ENCODE measurements around the gene MATN1.

Gene MATN1

GRCh38 chr1:30763651-30764248, 40.4 kb upstream of the MATN1 start:
- H3K4me1 ChIP-seq (ENCODE audit: control insufficient read depth, insufficient read depth, low read length): peaks cover 37% of the 10 kb centered on the region
- no peak overlapping the region for H3K27ac ChIP-seq (ENCODE audit: low read depth, low read length)
- no peaks in the 10 kb centered on the region for H3K36me3 ChIP-seq (ENCODE audit: control insufficient read depth, insufficient read depth, low read length)
- no peak overlapping the region for H3K9ac ChIP-seq (ENCODE audit: low read length)
- no peak overlapping the region for H3K4me3 ChIP-seq (ENCODE audit: low read depth, low read length)
- H3K9me3 ChIP-seq (ENCODE audit: control insufficient read depth, insufficient read depth, low read depth, low read length): peaks cover 6% of the 10 kb centered on the region
- H3K27me3 ChIP-seq (ENCODE audit: control insufficient read depth, insufficient read depth, low read length): no peaks in the 10 kb centered on the region

- no peak overlapping the region for H3K27ac ChIP-seq (ENCODE audit: low read depth, low read length)
- H3K4me1 ChIP-seq (ENCODE audit: control insufficient read depth, insufficient read depth, low read length): peaks cover 37% of the 10 kb centered on the region
Observed at GRCh38 chr1:30762930-30763650, 39.7 kb upstream of the MATN1 start.

DNA sequence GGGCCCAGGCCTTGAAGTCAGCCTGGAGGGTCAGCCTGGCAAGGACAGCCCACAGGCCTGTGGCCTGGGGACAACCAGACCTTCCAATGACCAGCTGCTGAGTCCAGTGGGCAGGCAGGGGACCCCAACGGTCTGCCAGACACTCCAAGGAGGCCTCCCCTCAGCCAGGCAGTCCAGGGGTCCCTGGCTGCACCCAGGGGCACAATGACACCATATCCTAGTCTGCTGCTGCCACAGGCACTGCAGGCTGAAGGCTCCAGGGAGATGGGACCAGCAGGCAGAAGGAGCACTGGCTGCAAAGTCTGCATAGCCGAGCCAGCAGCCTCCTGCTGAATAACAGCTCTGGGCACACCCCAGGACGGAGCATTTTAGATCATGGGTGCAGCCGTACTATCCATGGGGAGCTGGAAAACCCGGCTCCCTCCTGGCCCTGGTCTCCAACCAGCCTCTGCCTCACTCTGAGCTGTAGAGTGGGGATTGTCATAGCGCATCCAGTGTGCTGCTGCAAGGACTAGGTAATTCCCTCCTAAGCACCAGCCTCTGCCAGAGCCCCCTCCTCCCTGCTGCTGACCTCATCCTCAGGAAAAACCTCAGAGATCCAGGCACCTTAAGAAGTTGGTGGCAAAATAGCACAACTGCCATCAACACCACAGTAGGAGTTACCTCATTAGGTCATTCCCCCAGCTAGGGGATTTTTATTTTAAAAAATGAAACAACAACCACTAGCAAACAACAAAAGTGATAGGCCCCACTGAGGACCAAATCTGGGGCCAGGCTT, 39.0 kb upstream of the MATN1 start:
- Histone ChIP-seq H3K27ac (ENCODE audit: low read depth, low read length) (no peak overlapping the region), H3K36me3 (ENCODE audit: control insufficient read depth, insufficient read depth, low read length) (no peaks in the 10 kb centered on the region), H3K4me3 (ENCODE audit: low read depth, low read length) (no peak overlapping the region), H3K27me3 (ENCODE audit: control insufficient read depth, insufficient read depth, low read length) (no peaks in the 10 kb centered on the region), H3K4me1 (ENCODE audit: control insufficient read depth, insufficient read depth, low read length) (peaks cover 37% of the 10 kb centered on the region), H3K9me3 (ENCODE audit: control insufficient read depth, insufficient read depth, low read depth, low read length) (peaks cover 6% of the 10 kb centered on the region), H3K9ac (ENCODE audit: low read length) (no peak overlapping the region)

More at GRCh38 chr1:30762930-30763650, 39.7 kb upstream of the MATN1 start:
- Histone ChIP-seq H3K9ac (ENCODE audit: low read length) (no peak overlapping the region), H3K27me3 (ENCODE audit: control insufficient read depth, insufficient read depth, low read length) (no peaks in the 10 kb centered on the region), H3K9me3 (ENCODE audit: control insufficient read depth, insufficient read depth, low read depth, low read length) (peaks cover 6% of the 10 kb centered on the region), H3K36me3 (ENCODE audit: control insufficient read depth, insufficient read depth, low read length) (no peaks in the 10 kb centered on the region), H3K4me3 (ENCODE audit: low read depth, low read length) (no peak overlapping the region)

- no peaks in the 10 kb centered on the region for H3K27me3 ChIP-seq (ENCODE audit: control insufficient read depth, insufficient read depth, low read length)
- no peak overlapping the region for H3K27ac ChIP-seq (ENCODE audit: low read depth, low read length)
- peaks cover 43% of the 10 kb centered on the region for H3K4me1 ChIP-seq (ENCODE audit: control insufficient read depth, insufficient read depth, low read length)
- no peak overlapping the region for H3K4me3 ChIP-seq (ENCODE audit: low read depth, low read length)
- H3K9me3 ChIP-seq (ENCODE audit: control insufficient read depth, insufficient read depth, low read depth, low read length): peaks cover 6% of the 10 kb centered on the region
- H3K9ac ChIP-seq (ENCODE audit: low read length): no peak overlapping the region
- H3K36me3 ChIP-seq (ENCODE audit: control insufficient read depth, insufficient read depth, low read length): no peaks in the 10 kb centered on the region
Observed at GRCh38 chr1:30761381-30762151, 38.2 kb upstream of the MATN1 start.

DNA sequence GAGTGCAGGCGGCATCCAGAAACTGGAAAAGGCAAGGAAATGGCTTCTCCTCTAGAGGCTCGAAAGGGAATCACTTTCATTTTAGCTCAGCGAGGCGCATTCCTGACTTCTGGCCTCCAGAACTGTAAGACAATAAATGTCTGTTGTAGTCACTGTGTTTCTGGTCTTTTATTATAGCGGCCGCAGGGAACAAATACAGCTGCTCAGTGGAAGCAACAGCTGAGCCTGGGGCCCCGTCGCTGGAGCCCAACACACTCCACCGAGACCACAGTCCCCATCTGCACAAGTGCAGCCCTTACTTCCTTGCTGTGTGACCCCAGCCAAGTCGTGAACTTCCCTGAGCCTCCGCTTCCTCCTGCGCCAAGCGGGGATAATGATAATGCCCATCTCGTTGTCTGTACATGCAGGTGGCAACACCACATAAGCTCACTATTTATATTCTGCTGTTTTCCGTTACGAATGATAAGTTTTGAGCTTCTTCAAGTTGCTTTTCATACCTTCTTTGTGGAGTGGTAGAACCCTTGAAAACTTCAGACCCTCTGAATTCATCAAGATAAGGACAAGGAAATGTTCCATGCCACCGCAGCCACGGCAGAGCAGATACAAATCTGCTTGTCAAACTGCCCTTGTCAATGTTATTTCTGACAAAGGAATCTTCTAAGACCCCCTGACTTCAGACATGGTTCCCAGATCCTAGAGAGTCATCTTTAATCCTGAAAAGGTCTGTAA, 37.4 kb upstream of the MATN1 start:
- peaks cover 43% of the 10 kb centered on the region for H3K4me1 ChIP-seq (ENCODE audit: control insufficient read depth, insufficient read depth, low read length)
- no peaks in the 10 kb centered on the region for H3K36me3 ChIP-seq (ENCODE audit: control insufficient read depth, insufficient read depth, low read length)
- no peak overlapping the region for H3K4me3 ChIP-seq (ENCODE audit: low read depth, low read length)
- no peak overlapping the region for H3K9ac ChIP-seq (ENCODE audit: low read length)
- H3K9me3 ChIP-seq (ENCODE audit: control insufficient read depth, insufficient read depth, low read depth, low read length): peaks cover 6% of the 10 kb centered on the region
- H3K27me3 ChIP-seq (ENCODE audit: control insufficient read depth, insufficient read depth, low read length): no peaks in the 10 kb centered on the region
- H3K27ac ChIP-seq (ENCODE audit: low read depth, low read length): no peak overlapping the region

DNA sequence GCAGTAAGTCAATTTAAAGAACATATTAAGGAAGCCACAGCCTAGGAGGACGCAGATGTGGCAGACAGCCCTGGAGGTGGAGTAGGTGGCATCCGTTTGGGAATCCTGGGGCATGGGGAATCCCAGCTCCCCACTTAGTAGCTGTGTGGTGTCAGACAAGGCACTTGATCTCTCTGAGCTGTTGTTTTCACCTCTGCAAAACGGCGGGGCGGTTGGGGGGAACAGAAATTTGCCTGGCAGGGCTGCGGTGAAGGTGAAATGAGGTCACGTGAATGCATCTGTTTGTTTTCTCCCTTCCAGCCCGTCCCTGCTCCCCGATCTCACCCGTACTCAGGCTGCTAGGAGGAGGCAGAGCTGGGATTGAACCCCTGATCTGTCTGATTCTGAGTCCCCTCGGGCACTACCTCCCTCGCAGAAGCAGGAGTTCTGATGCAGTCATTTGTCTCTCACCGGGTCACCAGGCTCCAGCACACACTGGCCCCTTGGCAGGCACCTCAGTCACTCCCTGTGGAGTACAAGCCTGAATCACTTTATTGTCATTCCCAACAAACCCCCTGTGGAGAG, 36.4 kb upstream of the MATN1 start:
- Histone ChIP-seq H3K27ac (ENCODE audit: low read depth, low read length) (no peak overlapping the region), H3K4me1 (ENCODE audit: control insufficient read depth, insufficient read depth, low read length) (peaks cover 43% of the 10 kb centered on the region), H3K9ac (ENCODE audit: low read length) (no peak overlapping the region), H3K9me3 (ENCODE audit: control insufficient read depth, insufficient read depth, low read depth, low read length) (peaks cover 6% of the 10 kb centered on the region), H3K27me3 (ENCODE audit: control insufficient read depth, insufficient read depth, low read length) (no peaks in the 10 kb centered on the region), H3K36me3 (ENCODE audit: control insufficient read depth, insufficient read depth, low read length) (no peaks in the 10 kb centered on the region), H3K4me3 (ENCODE audit: low read depth, low read length) (no peak overlapping the region)

DNA sequence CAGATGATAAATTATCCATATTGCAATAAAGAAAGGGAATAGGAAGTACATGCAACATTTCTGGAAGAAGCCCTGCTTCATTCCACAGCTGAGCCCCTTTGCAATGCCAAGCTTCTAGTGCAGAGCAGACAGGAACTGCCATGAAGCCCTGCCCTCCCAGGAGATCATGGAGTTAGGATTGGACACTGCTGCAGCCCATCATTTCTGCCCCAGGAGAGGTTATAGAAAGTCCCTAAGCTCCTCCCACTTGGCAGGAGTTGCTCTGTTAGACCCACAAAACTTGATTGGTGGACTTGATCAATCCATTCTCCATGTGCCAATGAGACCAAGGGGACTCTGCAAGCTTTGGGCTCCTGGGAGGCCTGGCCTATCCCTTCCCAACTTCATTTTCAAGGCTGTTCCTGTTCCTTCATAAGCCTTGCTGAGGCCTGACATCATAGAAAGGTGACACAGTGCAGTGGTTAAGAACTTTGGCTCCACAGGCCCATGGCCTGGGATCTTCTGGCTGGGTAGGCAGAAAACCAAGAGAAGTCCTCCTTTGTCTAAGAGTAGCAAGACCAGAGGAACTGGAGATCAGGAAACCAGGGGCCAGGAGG, 35.5 kb upstream of the MATN1 start:
- no peaks in the 10 kb centered on the region for H3K27me3 ChIP-seq (ENCODE audit: control insufficient read depth, insufficient read depth, low read length)
- no peak overlapping the region for H3K27ac ChIP-seq (ENCODE audit: low read depth, low read length)
- H3K9ac ChIP-seq (ENCODE audit: low read length): no peak overlapping the region
- peaks cover 42% of the 10 kb centered on the region for H3K4me1 ChIP-seq (ENCODE audit: control insufficient read depth, insufficient read depth, low read length)
- peaks cover 6% of the 10 kb centered on the region for H3K9me3 ChIP-seq (ENCODE audit: control insufficient read depth, insufficient read depth, low read depth, low read length)
- H3K36me3 ChIP-seq (ENCODE audit: control insufficient read depth, insufficient read depth, low read length): no peaks in the 10 kb centered on the region
- no peak overlapping the region for H3K4me3 ChIP-seq (ENCODE audit: low read depth, low read length)

DNA sequence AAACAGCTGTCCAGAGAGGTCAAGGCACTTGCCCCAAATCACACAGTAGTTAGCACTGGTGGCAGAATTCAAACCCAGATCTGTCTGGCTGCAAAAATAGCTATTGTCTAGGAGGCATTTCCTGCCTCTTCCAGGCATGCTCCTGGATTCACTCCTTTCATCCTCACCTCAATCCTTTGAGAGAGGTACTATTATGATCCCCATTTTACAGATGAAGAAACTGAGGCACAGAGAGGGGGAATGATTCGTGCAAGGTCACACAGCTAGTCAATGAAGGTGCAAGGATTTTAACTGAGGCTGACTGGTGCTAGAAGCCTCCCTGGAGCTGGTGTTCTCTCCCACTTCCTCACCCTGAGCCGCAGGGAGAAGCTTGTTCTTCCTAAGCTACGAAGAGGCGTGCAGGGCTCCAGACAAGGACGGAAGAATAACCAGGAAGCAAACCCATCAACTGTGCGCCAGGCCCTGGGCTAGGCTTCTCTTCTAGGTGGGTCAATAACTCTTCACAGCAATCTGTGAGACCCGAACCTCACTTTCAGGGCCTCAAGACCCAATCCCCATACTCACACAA, 34.8 kb upstream of the MATN1 start:
- Histone ChIP-seq H3K9me3 (ENCODE audit: control insufficient read depth, insufficient read depth, low read depth, low read length) (peaks cover 6% of the 10 kb centered on the region), H3K27ac (ENCODE audit: low read depth, low read length) (no peak overlapping the region), H3K36me3 (ENCODE audit: control insufficient read depth, insufficient read depth, low read length) (no peaks in the 10 kb centered on the region), H3K4me3 (ENCODE audit: low read depth, low read length) (no peak overlapping the region), H3K4me1 (ENCODE audit: control insufficient read depth, insufficient read depth, low read length) (peaks cover 35% of the 10 kb centered on the region), H3K9ac (ENCODE audit: low read length) (no peak overlapping the region), H3K27me3 (ENCODE audit: control insufficient read depth, insufficient read depth, low read length) (no peaks in the 10 kb centered on the region)

DNA sequence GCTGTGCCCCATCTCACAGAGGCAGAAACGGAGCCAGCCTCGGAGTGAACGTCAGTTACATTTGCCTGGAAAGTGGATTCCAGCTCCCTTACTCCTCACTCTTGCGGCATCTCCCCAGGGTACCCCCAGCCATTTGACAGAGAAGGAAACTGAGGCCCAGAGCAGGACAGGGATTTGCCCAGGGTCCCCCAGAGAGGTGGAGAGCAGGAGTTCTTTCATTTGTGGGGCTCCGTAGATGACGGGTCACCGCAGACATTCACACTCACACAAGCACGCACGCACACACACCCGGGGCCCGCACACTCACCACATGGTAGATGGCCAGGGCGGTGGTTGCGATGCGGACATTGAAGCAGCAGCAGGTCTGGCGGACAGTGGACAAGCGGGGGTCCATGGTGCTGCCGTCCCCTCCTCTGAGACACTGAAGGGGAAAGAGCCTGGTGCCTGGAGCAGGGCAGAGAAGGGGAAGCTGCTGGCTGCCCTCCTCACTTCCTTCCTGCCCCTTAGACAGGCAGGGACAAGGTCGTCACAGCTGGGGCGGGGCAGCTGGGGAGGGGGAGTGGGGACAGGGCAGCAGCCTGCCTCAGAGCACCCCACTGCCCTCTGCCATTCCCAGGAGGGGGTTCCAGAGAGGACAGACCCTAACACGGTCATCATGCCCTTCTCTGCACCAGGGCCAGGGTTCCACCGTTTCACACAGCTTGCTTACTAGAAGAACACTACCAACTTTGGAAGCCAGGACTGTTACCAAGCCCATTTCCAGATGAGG, 34.2 kb upstream of the MATN1 start, which contains the start of gene LAPTM5:
TSS of gene LAPTM5 (minus strand) at position 423 of the 769 bp plus-strand sequence. CDS start at position 394, 29 bp downstream.
- Histone ChIP-seq H3K4me1 (ENCODE audit: control insufficient read depth, insufficient read depth, low read length) (peaks cover 34% of the 10 kb centered on the region), H3K9ac (ENCODE audit: low read length) (no peak within 1 kb of the TSS), H3K36me3 (ENCODE audit: control insufficient read depth, insufficient read depth, low read length) (no peaks in the 10 kb centered on the region), H3K4me3 (ENCODE audit: low read depth, low read length) (no peak within 1 kb of the TSS), H3K27me3 (ENCODE audit: control insufficient read depth, insufficient read depth, low read length) (no peaks in the 10 kb centered on the region), H3K27ac (ENCODE audit: low read depth, low read length) (no peak within 1 kb of the TSS), H3K9me3 (ENCODE audit: control insufficient read depth, insufficient read depth, low read depth, low read length) (peaks cover 6% of the 10 kb centered on the region)

Data from HUES6 (cell line).